ENCODE measurements around the gene HEY2. TPM values are rescaled to one million over a fixed set of nuclear protein-coding genes. Genes with fewer than 3 reads are reported as not detected.
"Not testable (repeated sequence)": the region's sequence is repeated elsewhere in the genome, so short reads cannot be mapped to it uniquely, and the experiment has no call there.

Gene HEY2
- total RNA-seq, 2 experiments from 2014 or later, result not detected

- CTCF ChIA-PET, result interaction anchor here (1.3 kb wide), 1 partner anchor 14 kb away, joined by 3 read pairs; no protein-coding TSS in a partner anchor
- POLR2A ChIA-PET, result no interaction called here
- no peak for DNase-seq
- no peaks in the 10 kb centered on the region for H3K9me3 Mint-ChIP-seq
- peaks cover 33% of the 10 kb centered on the region for H3K36me3 Mint-ChIP-seq (ENCODE audit: low read depth)
- no peak overlapping the region for H3K27ac Mint-ChIP-seq
- no peak overlapping the region for H3K4me3 Mint-ChIP-seq
- H3K27me3 Mint-ChIP-seq, result no peaks in the 10 kb centered on the region
- H3K4me1 Mint-ChIP-seq, result peaks cover 40% of the 10 kb centered on the region
These were observed 45.9 kb downstream of the HEY2 start for GRCh38 chr6:125795301-125795700.

DNA sequence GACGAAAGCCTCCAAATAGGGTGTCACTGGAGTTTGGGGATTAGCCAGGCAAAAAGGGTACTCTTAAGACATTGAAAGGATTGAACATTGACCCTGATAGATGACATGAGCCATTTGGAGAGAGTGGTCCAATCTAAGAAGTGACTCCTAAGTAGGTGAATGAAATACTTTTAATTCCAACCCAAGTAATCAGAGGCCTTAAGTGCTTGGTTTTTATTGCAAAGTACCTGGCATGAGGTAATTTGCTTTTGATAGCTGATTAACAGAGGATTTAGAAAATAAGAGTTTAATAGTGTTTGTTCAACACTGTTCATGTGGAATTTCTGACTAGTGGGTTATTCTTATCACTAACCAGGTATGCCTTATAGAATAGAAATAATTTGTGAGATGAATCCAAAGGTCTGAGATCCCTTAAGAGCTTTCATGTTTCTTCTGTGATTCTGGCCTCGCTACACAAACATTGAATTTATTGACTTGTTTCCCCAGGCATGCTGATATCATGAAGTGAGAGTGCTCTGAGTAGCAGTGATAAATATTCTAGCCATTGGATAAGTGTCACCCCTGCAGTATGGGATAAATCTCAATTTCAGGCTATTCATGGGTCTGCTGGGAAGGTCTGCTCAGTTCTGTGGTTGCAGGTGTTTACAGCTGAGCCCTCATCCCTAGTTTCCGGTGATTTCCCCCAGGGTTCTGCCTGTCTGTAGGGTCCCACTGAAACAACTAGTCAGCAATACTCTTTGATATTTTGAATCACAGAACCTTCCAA, 47.9 kb downstream of the HEY2 start:
- Mint-ChIP-seq H3K9me3 (no peaks in the 10 kb centered on the region), H3K4me1 (peaks cover 35% of the 10 kb centered on the region), H3K4me3 (no peak overlapping the region), H3K27me3 (no peaks in the 10 kb centered on the region), H3K27ac (no peak overlapping the region), H3K36me3 (ENCODE audit: low read depth) (peaks cover 38% of the 10 kb centered on the region)
- POLR2A ChIA-PET, result no interaction called here
- CTCF ChIA-PET, result interaction anchor here (0.7 to 1.3 kb wide), 3 partner anchors 11 to 159 kb away, joined by 3 read pairs; partner anchors contain the start of gene HINT3
- DNase-seq, result no peak

- Mint-ChIP-seq H3K27ac (no peak overlapping the region), H3K27me3 (no peaks in the 10 kb centered on the region), H3K9me3 (no peaks in the 10 kb centered on the region), H3K4me1 (peaks cover 35% of the 10 kb centered on the region), H3K36me3 (ENCODE audit: low read depth) (peaks cover 33% of the 10 kb centered on the region), H3K4me3 (no peak overlapping the region)
- ChIA-PET POLR2A (no interaction called here), CTCF (interaction anchor here (0.7 to 1.3 kb wide), 2 partner anchors 12 to 17 kb away, joined by 3 read pairs; no protein-coding TSS in a partner anchor)
- DNase-seq, result no peak
These were observed 48.5 kb downstream of the HEY2 start for GRCh38 chr6:125797886-125798444.

- Mint-ChIP-seq H3K27ac (no peak overlapping the region), H3K4me3 (no peak overlapping the region), H3K27me3 (no peaks in the 10 kb centered on the region), H3K4me1 (peaks cover 32% of the 10 kb centered on the region), H3K9me3 (no peaks in the 10 kb centered on the region), H3K36me3 (ENCODE audit: low read depth) (peaks cover 35% of the 10 kb centered on the region)
- ChIA-PET CTCF (interaction anchor here (0.7 to 1.3 kb wide), 3 partner anchors 13 to 158 kb away, joined by 3 read pairs; partner anchors contain the start of gene HINT3), POLR2A (no interaction called here)
- no peak for DNase-seq
These were observed 49.5 kb downstream of the HEY2 start for GRCh38 chr6:125798734-125799508.

GRCh38 chr6:125802383-125802782, 53.0 kb downstream of the HEY2 start:
- POLR2A ChIA-PET, result interaction anchor here (0.7 kb wide), 1 partner anchor 12 kb away, joined by 3 read pairs; the partner anchor contains the start of gene NCOA7

GRCh38 chr6:125802943-125803377, 53.5 kb downstream of the HEY2 start:
- no peak overlapping the region for H3K27ac Mint-ChIP-seq
- H3K27me3 Mint-ChIP-seq, result no peaks in the 10 kb centered on the region
- H3K4me3 Mint-ChIP-seq, result no peak overlapping the region
- H3K36me3 Mint-ChIP-seq (ENCODE audit: low read depth), result peaks cover 37% of the 10 kb centered on the region
- ChIA-PET CTCF (interaction anchor here (2.5 kb wide), 1 partner anchor 13 kb away, joined by 14 read pairs; the partner anchor contains the start of gene NCOA7), POLR2A (no interaction called here)
- peaks cover 47% of the 10 kb centered on the region for H3K4me1 Mint-ChIP-seq
- no peaks in the 10 kb centered on the region for H3K9me3 Mint-ChIP-seq
- DNase-seq, result no peak

More at GRCh38 chr6:125802383-125802782, 53.0 kb downstream of the HEY2 start:
- Mint-ChIP-seq H3K9me3 (no peaks in the 10 kb centered on the region), H3K27me3 (no peaks in the 10 kb centered on the region), H3K4me1 (peaks cover 46% of the 10 kb centered on the region), H3K27ac (no peak overlapping the region), H3K36me3 (ENCODE audit: low read depth) (peaks cover 42% of the 10 kb centered on the region), H3K4me3 (no peak overlapping the region)
- DNase-seq, result no peak
- CTCF ChIA-PET, result interaction anchor here (1.0 to 2.5 kb wide), 2 partner anchors 12 to 43 kb away, joined by 4 to 14 read pairs; partner anchors contain the start of gene NCOA7

DNA sequence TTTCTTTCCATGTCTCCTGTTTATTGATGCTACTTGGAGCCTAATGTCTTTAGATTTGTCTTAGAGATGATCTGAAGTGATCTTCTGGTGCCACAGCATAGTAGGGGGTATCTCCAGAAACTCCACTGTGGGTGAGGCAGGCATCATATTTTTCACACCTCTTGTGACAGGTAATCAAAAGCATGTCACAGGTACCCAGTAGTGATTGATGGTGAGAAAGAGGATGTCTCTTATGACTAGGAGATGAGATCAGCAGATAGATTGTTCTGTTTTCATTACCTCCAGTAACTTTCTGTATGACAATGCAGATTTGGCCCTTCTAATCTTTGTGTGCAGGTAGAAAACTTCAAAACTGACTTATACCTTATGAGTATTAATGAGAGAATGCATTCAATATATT, 54.8 kb downstream of the HEY2 start:
- CTCF ChIA-PET, result interaction anchor here (1.0 to 1.4 kb wide), 2 partner anchors 14 to 101 kb away, joined by 6 read pairs; partner anchors contain the start of gene NCOA7
- no peak overlapping the region for H3K27ac Mint-ChIP-seq
- peaks cover 41% of the 10 kb centered on the region for H3K36me3 Mint-ChIP-seq (ENCODE audit: low read depth)
- POLR2A ChIA-PET, result no interaction called here
- H3K9me3 Mint-ChIP-seq, result no peaks in the 10 kb centered on the region
- no peaks in the 10 kb centered on the region for H3K27me3 Mint-ChIP-seq
- H3K4me1 Mint-ChIP-seq, result peaks cover 54% of the 10 kb centered on the region
- DNase-seq, result no peak
- no peak overlapping the region for H3K4me3 Mint-ChIP-seq

DNA sequence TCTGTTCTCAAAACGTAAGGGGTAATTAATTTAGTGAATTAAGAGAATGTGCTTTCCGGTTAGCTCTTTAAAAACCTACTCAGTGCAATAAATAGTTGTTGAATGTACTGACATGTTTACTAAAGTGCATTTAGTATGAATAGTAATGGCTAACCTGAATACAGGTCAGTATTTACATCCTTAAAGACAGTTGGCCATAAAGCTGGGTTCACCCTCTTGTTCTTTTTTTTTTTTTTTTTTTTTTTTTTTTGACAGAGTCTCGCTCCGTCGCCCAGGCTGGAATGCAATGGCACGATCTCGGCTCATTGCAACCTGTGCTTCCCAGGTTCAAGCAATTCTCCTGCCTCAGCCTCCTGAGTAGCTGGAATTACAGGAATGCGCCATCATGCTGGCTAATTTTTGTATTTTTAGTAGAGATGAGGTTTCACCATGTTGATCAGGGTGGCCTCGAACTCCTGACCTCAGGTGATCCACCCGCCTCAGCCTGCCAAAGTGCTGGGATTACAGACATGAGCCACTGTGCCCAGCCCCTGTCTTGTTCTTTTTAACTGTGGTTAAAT, 55.5 kb downstream of the HEY2 start:
- POLR2A ChIA-PET, H3K27ac Mint-ChIP-seq, H3K4me3 Mint-ChIP-seq, H3K27me3 Mint-ChIP-seq, DNase-seq, H3K9me3 Mint-ChIP-seq: not testable (repeated sequence)
- Mint-ChIP-seq H3K4me1 (peaks cover 54% of the 10 kb centered on the region), H3K36me3 (ENCODE audit: low read depth) (peaks cover 38% of the 10 kb centered on the region)
- CTCF ChIA-PET, result interaction anchor here (1.0 to 1.4 kb wide), 2 partner anchors 14 to 100 kb away, joined by 6 read pairs; partner anchors contain the start of gene NCOA7

GRCh38 chr6:125806813-125807212, 57.4 kb downstream of the HEY2 start:
- no peak for DNase-seq
- no peaks in the 10 kb centered on the region for H3K27me3 Mint-ChIP-seq
- H3K4me1 Mint-ChIP-seq, result peaks cover 63% of the 10 kb centered on the region
- H3K4me3 Mint-ChIP-seq, result no peak overlapping the region
- H3K9me3 Mint-ChIP-seq, result no peaks in the 10 kb centered on the region
- peaks cover 38% of the 10 kb centered on the region for H3K36me3 Mint-ChIP-seq (ENCODE audit: low read depth)
- ChIA-PET POLR2A (no interaction called here), CTCF (interaction anchor here (0.6 to 1.4 kb wide), 6 partner anchors 16 to 187 kb away, joined by 3 to 5 read pairs (median 3); partner anchors contain the start of genes HINT3 and NCOA7)
- no peak overlapping the region for H3K27ac Mint-ChIP-seq

GRCh38 chr6:125807293-125807692, 57.9 kb downstream of the HEY2 start:
- H3K4me1 Mint-ChIP-seq, result peaks cover 60% of the 10 kb centered on the region
- DNase-seq, result no peak
- ChIA-PET CTCF (interaction anchor here (0.6 to 1.4 kb wide), 3 partner anchors 17 to 187 kb away, joined by 3 to 5 read pairs (median 4); partner anchors contain the start of gene NCOA7), POLR2A (interaction anchor here (1.2 kb wide), 1 partner anchor 17 kb away, joined by 3 read pairs; no protein-coding TSS in a partner anchor)
- no peak overlapping the region for H3K4me3 Mint-ChIP-seq
- peaks cover 37% of the 10 kb centered on the region for H3K36me3 Mint-ChIP-seq (ENCODE audit: low read depth)
- H3K27me3 Mint-ChIP-seq, result no peaks in the 10 kb centered on the region
- H3K27ac Mint-ChIP-seq, result no peak overlapping the region
- no peaks in the 10 kb centered on the region for H3K9me3 Mint-ChIP-seq

- POLR2A ChIA-PET, result interaction anchor here (0.6 to 1.2 kb wide), 3 partner anchors 15 to 111 kb away, joined by 3 to 7 read pairs (median 4); no protein-coding TSS in a partner anchor
- Mint-ChIP-seq H3K4me1 (peaks cover 58% of the 10 kb centered on the region), H3K27ac (no peak overlapping the region), H3K36me3 (ENCODE audit: low read depth) (peaks cover 43% of the 10 kb centered on the region), H3K27me3 (no peaks in the 10 kb centered on the region), H3K4me3 (no peak overlapping the region), H3K9me3 (no peaks in the 10 kb centered on the region)
- DNase-seq, result no peak
- CTCF ChIA-PET, result interaction anchor here (0.6 kb wide), 1 partner anchor 799 kb away, joined by 3 read pairs; no protein-coding TSS in a partner anchor
These were observed 58.6 kb downstream of the HEY2 start for GRCh38 chr6:125808060-125808459.

DNA sequence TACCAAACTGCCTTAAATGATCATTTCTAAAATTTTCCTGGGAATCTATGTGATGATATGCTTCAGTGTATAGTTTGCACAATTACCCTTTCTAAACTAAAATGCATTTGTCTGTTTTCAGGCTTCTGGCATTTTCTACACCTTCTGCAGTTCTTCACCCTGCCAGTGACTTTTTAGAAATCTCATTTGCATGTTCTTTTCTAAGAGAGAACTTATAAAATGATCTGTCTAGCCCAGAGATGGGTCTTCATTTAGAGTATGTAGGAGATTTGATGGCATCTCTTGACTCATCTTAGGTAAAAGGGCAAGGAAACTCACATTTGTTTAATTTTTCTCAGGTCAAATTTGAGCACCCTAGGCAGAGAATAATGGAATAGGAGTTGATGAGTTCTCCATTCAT, 59.2 kb downstream of the HEY2 start:
- no peaks in the 10 kb centered on the region for H3K27me3 Mint-ChIP-seq
- CTCF ChIA-PET, result interaction anchor here (0.6 kb wide), 1 partner anchor 800 kb away, joined by 3 read pairs; no protein-coding TSS in a partner anchor
- no peak for DNase-seq
- H3K36me3 Mint-ChIP-seq (ENCODE audit: low read depth), result peaks cover 42% of the 10 kb centered on the region
- H3K4me1 Mint-ChIP-seq, result peaks cover 56% of the 10 kb centered on the region
- POLR2A ChIA-PET, result interaction anchor here (0.6 kb wide), 1 partner anchor 15 kb away, joined by 7 read pairs; no protein-coding TSS in a partner anchor
- no peak overlapping the region for H3K27ac Mint-ChIP-seq
- H3K9me3 Mint-ChIP-seq, result no peaks in the 10 kb centered on the region
- H3K4me3 Mint-ChIP-seq, result no peak overlapping the region
